ENCODE data around the gene THEMIS2.

THEMIS2 gene

DNA sequence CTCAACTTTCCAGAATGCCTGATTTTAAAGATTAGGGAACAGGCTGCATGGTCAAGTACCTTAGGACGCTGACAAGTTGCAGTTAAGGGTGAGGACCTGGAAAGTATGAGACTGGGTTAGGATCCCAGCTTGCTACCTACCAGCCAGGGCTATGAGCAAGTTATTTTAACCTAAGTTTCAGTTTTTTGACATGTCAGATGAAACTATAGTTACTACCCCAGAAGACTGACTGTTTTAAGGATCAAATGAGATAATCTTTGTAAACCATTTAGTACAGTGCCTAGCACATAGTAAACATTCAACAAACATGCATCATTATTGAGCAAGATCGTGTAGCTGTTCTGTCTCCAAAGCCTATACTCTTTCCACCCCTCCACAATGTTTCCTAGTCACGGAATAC is 14.4 kb downstream of the THEMIS2 start:
- DNase-seq, result no peak

GRCh38 chr1:27887215-27888021 is 15.1 kb downstream of the THEMIS2 start:
- peak in 2 of 5 experiments; percentile 71 to 93 for DNase-seq

- DNase-seq, result no peak
Observed at GRCh38 chr1:27889506-27889905, 17.2 kb downstream of the THEMIS2 start.

DNA sequence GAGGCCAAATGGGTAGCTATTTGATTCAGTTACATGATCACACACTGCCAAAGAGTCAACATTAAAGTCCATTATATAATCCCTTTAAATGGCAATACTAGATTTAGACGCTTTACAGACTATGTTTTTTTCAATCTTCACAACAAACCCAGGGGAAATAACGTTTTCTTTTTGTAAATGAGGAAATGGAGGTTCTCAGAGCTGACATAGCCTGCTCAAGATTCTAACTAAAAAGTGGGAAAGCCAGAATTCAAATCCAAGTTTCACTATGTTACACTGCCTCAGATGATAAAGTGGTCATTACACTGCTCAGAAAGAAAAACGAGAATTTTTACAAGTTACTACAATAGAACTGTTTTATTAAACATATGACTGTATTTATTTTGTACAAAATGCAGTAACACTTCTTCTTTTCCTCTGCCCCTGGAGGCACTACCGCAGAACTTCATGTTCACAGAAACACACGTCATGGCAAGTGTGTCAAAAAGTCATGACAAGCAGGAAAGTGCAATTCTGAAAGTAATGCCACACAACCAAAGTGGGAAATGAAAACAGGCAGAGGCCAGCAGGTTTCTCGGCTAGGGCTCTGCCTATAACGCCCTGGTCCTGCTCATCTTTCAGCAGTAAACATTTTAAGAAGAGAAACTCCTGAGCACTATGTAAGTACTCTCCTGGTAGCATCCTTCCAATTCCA is 19.0 kb downstream of the THEMIS2 start:
- DNase-seq, result peak in 1 of 5 experiments; percentile 86

- DNase-seq, result no peak
Observed at GRCh38 chr1:27894521-27894920, 22.2 kb downstream of the THEMIS2 start.

DNA sequence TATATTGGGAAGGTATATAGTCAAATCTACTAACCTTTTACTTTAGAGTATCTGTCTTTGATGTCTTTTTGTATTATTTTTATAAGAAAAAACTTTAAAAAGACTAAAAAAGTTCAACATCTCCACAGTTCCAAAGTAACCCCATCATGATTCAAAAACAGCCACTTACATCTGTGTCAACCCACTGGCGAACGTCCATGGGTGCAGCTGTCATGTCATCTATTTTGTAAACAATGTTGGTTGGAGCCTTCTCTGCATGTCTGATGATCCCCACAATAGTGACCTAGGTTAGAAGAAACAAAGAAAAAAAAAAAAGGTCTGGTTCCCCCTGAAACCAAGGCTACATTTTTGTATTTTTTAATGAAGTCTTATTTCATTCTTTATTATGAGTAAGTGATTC is 34.4 kb downstream of the THEMIS2 start:
- no peak for DNase-seq

DNA sequence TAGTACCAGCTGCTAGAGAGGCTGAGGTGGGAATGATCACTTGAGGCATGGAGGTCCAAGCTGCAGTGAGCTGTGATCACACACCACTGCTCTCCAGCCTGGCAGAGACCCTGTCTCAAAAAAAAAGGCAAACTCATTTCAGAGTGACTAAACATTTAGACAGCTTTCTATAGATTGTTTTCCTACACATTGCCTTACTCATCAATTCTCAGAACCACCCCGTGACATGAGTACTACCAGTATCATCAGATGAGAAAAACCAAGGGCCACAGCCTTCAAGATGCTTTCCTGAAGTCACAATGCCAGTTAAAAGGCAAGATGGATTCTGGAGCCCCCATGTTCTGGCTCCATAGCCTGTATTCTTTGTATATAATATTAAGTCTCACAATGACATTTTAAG is 40.1 kb downstream of the THEMIS2 start:
- DNase-seq, result peak in 1 of 5 experiments; percentile 30

- DNase-seq, result no peak
Observed at GRCh38 chr1:27915082-27915575, 42.8 kb downstream of the THEMIS2 start.

DNA sequence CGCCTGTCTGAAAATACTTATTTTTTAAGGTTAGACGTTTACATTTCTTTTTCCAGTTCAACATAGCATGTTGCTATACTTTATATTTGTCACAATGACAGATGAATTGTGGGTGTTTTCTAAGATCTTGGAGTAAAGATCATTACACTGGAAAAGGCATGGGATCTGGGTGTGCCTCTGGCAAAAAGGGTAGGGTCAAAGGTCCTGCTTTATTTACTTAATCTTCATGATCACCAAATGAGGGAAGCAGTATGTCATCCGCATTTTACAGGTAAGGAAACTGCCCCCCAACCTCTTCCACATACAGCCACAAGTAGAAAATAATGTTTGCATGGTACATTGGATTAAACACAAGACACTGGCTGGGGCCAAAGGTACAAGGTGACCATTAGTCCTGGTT is 49.9 kb downstream of the THEMIS2 start:
- no peak for DNase-seq

- no peak for DNase-seq
Observed at GRCh38 chr1:27928216-27928954, 56.0 kb downstream of the THEMIS2 start.

DNA sequence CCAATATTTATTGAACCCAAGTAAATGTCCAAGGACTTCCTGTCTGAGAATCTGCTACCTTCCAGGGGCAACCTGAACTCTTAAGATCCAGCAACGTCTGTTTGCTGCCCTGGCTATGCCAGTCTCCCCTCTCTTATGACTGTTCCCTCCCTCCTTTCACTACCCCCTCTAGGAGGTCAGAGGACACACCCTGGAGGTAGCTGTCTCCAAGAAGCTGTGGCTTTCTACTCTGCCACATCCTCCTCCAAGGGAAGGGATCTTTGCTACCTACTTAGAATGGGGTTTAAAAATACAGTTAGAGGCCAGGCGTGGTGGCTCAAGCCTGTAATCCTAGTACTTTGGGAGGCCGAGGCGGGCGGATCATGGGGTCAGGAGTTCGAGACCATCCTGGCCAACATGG is 58.8 kb downstream of the THEMIS2 start:
- DNase-seq, result peak in 1 of 5 experiments; percentile 25

GRCh38 chr1:27931759-27932158 is 59.4 kb downstream of the THEMIS2 start:
- DNase-seq, result no peak

DNA sequence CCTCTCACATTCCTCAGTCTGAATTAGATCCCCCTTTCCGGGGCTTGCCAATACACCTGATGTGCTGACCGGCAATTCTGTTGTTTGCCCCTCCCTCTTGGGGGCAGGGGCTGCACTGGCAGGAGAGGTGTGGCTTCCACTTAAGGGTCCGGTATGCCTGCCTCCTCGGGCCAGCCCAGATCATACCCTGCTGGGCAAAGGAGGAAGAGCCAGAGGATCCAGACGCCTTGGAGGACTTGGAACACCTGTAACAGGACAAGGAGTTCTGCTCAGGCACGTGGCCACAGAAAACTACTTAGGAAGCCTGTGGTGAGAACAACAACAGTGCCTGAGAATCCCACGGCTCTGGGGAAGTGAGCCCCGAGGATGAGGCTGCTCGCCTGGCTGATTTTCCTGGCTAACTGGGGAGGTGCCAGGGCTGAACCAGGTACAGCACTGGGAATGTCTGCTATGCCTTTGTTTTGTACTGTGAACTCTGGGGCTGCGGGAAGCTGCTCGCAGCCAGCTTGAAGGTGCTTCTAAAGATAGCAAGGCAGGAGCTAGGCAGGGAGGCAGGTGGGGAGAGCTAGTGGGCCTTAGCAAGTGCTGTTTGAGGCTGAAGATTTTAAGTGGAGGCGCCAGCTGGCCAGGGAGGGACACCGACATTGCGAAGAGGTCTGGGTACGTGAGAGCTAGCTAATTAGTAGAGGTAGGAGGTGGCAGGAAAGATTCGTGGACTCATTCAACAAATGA is 62.6 kb downstream of the THEMIS2 start, which contains the start of gene SMPDL3B:
TSS of gene SMPDL3B (plus strand) at position 183 of the 732 bp plus-strand sequence. CDS start at position 367, 184 bp downstream.
- no peak for DNase-seq

DNA sequence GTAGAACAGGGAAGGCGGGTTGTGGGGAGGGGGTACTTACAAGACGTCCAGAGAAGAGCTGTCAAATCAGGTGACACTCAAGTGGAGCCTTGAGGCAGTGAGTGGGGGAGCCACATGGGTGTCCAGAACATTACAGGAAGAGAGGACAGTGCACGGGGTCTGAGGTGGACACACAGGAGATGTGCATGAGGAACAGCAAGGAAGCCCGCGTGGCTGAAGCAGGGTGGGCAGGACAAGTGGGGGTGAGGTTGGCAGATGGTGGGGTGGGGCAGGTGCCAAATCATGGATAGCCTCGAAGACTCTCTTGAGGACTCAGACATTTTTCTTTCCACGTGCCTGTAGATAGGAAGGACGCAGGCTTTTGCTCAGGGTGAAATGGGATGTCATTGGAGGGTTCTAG is 63.4 kb downstream of the THEMIS2 start:
- DNase-seq, result no peak

Measured in T-helper 2 cell (primary cell).